ENCODE results near the gene TSEN54.

The TSEN54 gene

DNA sequence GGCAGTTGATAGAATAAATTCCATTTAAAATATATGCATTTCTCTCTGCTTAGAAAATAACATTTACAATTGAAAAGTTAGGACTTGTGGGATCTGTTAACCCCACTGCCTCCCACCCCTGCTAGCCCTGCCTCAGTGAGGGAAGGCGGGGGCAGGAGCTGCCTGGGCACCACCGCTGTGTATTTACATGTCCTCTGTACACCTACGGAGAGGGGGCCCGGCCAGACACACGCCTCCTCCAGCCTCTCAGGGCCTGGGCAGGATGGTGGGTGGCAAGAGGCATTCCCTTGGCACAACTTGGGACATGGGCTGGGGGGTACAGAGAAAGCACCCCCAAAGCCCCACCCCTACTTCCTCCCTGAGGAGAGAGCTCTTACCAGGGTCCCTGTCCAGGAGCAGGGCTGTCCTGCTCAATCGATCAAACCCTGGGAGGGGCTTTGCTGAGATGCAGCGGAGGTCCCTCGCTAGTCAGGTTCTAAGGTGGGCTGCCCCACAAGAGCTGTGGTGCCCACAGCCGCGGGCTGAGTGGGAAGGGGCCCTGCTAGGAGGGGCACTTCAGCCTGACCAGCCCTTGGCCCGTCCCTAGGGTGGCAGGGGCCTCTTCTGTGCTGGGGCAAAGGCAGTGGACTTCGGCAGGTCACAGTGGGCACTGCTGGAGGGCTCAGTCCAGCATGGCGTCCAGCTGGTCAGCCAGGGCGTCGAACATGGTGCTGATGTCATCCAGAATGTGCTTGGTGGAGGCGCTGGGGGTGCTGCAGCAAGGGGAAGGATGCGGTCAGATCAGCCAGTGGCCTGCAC is 15.7 kb upstream of the TSEN54 start:
- DNase-seq (ENCODE audit: low read depth) = no peak
- TF ChIP-seq, protein P1, sequence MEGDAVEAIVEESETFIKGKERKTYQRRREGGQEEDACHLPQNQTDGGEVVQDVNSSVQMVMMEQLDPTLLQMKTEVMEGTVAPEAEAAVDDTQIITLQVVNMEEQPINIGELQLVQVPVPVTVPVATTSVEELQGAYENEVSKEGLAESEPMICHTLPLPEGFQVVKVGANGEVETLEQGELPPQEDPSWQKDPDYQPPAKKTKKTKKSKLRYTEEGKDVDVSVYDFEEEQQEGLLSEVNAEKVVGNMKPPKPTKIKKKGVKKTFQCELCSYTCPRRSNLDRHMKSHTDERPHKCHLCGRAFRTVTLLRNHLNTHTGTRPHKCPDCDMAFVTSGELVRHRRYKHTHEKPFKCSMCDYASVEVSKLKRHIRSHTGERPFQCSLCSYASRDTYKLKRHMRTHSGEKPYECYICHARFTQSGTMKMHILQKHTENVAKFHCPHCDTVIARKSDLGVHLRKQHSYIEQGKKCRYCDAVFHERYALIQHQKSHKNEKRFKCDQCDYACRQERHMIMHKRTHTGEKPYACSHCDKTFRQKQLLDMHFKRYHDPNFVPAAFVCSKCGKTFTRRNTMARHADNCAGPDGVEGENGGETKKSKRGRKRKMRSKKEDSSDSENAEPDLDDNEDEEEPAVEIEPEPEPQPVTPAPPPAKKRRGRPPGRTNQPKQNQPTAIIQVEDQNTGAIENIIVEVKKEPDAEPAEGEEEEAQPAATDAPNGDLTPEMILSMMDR (conservative IDR thresholded peaks at IDR 0.05; ENCODE audit: control insufficient read depth, insufficient read depth, low read depth, low read length) = no peak
- H3K4me3 ChIP-seq (ENCODE audit: control insufficient read depth, low read depth, low read length) = no peak overlapping the region

GRCh38 chr17:75501378-75502071 is 14.8 kb upstream of the TSEN54 start:
- no peak overlapping the region for H3K4me3 ChIP-seq (ENCODE audit: control insufficient read depth, low read depth, low read length)
- TF ChIP-seq, protein P1 (conservative IDR thresholded peaks at IDR 0.05; ENCODE audit: control insufficient read depth, insufficient read depth, low read depth, low read length) = no peak
- no peak for DNase-seq (ENCODE audit: low read depth)

- DNase-seq (ENCODE audit: low read depth) = no peak
- TF ChIP-seq, protein P1 (conservative IDR thresholded peaks at IDR 0.05; ENCODE audit: control insufficient read depth, insufficient read depth, low read depth, low read length) = no peak
- no peak overlapping the region for H3K4me3 ChIP-seq (ENCODE audit: control insufficient read depth, low read depth, low read length)
Observed at GRCh38 chr17:75502072-75502720, 14.1 kb upstream of the TSEN54 start.

GRCh38 chr17:75502721-75503329 is 13.5 kb upstream of the TSEN54 start:
- TF ChIP-seq, protein P1 (conservative IDR thresholded peaks at IDR 0.05; ENCODE audit: control insufficient read depth, insufficient read depth, low read depth, low read length) = no peak
- DNase-seq (ENCODE audit: low read depth) = no peak
- no peak overlapping the region for H3K4me3 ChIP-seq (ENCODE audit: control insufficient read depth, low read depth, low read length)

GRCh38 chr17:75503337-75503950 is 12.9 kb upstream of the TSEN54 start:
- DNase-seq (ENCODE audit: low read depth) = no peak
- TF ChIP-seq, protein P1 (conservative IDR thresholded peaks at IDR 0.05; ENCODE audit: control insufficient read depth, insufficient read depth, low read depth, low read length) = no peak
- H3K4me3 ChIP-seq (ENCODE audit: control insufficient read depth, low read depth, low read length) = no peak overlapping the region

GRCh38 chr17:75503976-75504346 is 12.4 kb upstream of the TSEN54 start:
- TF ChIP-seq, protein P1 (conservative IDR thresholded peaks at IDR 0.05; ENCODE audit: control insufficient read depth, insufficient read depth, low read depth, low read length) = no peak
- H3K4me3 ChIP-seq (ENCODE audit: control insufficient read depth, low read depth, low read length) = no peak overlapping the region

More at GRCh38 chr17:75503976-75504346, 12.4 kb upstream of the TSEN54 start:
- no peak for DNase-seq (ENCODE audit: low read depth)

Data from fibroblast of mammary gland (primary cell).